Stimulated activated CD4-positive, alpha-beta T cell treated with anti-CD3 and anti-CD28 coated beads, Interleukin-2, amount 100 ng/mL, for 24 hours (primary cell): ENCODE data around the gene DHX8.

Source experiments
- DNase-seq, 2 donors: peaks; one replicate each; pipeline ENCODE4 v3.0.0-alpha.2; 2020

Gene DHX8

DNA sequence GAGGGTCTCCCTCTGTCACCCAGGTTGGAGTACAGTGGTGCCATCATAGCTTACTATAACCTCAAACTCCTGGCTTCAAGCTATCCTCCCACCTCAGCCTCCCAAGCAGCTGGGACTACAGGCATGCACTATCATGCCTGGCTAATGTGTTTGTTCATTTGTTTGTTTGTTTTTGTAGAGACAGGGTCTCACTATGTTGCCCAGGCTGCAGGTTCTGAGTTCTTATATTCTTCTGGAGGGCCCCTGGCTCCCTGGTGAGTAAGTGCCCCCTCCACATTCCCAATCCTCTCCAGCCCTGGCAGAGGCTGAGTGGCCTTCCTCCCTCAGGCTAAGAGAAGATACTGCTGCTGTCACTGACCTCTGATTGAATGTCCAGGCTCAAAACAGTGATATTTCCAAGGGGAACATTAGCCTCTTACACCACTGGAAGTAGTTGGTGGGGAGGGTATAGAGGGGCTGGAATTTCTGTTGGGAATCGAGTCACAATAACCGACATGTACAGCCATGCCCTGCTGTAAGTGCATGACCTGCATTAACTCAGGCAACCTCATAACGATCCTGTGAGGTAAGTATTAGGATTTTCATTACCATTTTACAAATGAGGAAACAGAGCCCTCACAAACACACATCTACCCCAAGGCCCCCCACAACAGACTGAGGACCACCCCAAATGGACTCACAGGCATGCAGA is 65.1 kb downstream of the DHX8 start:
- DNase-seq: no peak

DNA sequence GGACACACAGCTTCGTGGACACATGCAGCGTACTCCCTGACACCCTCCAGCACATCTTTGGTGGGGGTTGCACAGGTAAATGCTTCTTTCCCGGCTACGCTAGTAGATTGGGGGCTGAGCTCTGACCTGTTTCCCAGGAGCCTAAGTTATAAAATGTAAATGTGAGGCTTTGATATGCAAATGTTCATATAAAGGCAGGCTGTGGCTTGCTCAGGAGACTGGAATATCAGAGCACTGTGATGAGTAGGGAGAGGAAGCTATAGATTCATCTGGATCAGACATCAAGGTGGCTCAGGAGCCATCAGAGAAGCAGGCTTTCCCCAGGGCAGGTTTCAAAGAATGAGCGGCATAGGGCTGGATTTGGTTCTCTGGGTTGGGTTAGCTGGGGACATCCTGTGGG is 65.7 kb downstream of the DHX8 start:
- DNase-seq: no peak

DNA sequence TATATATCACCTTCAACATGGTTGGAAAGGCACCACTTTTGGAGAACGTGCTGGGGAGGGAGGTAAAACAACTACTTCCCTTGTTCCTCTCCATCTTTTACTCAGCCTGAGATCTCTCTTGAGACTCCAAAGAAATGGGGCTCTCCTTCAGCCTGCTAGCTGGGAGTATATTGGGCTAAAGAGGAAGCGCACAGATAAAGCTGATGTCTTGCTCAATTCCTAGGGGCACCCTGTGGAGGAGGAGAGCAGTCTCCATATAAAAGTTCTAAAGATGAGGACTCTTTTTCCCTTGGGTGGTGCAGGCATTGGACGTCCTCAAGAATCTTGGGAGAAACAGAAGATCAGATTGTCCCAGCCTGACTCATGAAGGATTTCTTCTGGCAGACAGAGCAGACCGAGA is 67.0 kb downstream of the DHX8 start:
- no peak for DNase-seq

- DNase-seq: no peak
Measured at GRCh38 chr17:43552229-43552837, 68.6 kb downstream of the DHX8 start.

DNA sequence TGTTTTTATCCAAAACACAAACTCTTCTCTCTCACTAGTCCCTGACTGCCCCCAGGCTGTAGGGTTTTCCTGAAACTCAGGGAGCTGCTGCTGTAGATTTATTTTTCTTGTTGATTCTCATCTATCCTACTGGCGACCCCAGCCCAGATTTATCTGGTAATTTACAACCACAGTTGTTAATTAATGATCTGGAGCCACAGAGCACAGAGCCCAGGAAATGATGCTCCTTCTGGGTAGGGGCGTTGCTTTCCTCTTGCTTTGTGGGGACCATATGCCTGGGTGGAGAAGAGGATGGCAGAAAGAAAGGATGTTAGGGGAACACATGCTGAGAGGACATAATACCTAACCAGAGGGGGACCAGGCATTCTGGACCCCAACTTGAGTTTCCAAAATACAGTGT is 69.8 kb downstream of the DHX8 start:
- DNase-seq: no peak

DNA sequence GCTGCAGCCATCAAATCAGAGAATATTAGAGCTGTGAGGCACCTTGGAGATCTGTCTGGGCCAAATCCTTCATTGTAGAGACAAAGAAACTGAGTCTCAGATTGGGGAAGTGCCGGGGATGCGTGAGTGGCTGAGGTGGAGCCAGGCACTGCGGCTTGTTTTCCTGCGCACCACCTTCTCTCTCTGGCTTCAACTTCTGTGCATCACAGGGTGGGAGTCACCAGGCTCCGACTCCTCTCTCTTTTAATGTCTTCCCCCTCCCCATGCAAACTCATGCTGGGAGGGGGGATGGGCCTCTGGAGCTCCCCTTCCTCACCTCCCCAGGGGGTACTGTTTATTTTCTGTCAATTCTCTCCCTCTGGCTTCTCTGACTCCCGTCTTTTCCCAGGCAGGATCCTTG is 71.1 kb downstream of the DHX8 start:
- DNase-seq: no peak

GRCh38 chr17:43556292-43556691 is 72.5 kb downstream of the DHX8 start:
- no peak for DNase-seq

GRCh38 chr17:43558805-43559160 is 75.0 kb downstream of the DHX8 start:
- DNase-seq: no peak

DNA sequence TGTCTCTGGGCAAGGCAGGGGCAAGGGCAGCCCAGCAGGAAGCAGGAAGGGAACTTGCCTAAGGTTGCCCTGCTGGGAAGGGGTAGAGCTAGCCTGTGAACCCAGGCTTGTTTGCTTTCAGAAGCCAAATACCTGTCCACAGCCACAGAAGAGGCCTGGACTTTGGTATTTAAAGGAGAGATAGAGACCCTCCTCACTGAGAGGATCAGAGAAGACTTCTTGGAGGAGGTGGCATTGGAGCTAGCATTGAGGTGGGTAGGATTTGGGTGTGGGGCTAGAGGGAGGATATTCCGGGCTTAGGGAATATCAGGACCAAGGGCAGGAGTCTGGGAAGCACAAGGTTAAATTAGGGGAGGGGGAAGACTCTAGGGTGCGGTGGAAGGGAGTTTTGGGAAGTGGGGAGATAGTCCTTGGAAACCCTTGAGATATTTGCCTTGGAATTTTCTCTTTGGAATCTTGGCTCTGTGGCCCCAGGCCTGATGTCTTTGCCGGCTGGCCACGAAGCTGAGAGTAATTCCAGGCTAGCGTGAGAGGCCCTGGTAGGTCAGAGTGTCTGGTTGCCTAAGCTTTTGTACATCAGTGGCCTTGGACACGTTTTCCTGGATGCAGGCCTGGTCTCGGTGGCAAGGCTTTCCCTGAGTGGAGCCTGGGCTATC is 75.5 kb downstream of the DHX8 start:
- no peak for DNase-seq

DNA sequence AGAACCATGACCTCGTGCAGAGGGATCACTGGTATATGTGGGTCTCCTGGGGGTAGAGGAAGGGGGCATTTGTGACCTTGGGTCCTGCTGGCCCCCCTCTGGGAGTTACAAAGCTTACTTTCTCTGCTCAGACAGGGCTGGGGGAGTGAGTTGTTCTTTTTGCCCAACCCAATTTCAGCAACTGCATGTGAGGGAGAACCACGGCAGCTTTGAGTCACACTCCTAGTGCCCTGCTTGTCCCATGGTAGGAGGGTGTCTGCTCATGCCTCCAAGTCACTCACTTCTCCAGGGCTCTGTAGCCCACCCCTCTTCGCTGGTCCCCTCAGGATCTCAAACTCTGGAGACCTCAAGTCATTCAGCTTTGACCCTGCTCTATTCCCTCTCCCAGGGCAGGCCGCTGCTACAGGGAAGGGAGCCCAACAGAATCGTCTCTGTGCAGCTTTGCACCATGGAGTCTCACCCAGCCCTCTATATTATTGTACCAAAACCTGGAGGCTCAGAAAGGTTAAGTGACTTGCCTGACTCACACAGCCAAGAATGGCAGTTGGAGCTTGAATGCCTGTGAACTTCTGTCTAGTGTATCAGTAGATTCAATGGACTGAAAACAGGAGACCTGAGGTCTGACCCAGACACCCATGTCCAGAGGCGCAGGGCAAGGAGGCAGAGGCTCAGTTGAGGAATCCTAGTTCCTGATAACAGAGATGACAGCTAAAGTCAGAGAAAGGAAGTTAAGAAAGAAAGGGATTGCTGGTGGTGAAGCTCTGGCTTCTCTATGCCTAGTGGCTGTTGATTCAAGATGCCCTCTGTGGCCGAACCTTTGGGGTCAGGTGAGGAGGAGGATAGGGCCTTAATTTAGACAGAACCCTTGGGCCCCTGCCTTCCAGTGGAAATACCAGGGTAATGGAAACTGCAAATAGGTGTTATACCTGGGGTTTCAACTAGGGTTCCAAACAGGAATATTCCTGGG is 77.0 kb downstream of the DHX8 start:
- no peak for DNase-seq

DNA sequence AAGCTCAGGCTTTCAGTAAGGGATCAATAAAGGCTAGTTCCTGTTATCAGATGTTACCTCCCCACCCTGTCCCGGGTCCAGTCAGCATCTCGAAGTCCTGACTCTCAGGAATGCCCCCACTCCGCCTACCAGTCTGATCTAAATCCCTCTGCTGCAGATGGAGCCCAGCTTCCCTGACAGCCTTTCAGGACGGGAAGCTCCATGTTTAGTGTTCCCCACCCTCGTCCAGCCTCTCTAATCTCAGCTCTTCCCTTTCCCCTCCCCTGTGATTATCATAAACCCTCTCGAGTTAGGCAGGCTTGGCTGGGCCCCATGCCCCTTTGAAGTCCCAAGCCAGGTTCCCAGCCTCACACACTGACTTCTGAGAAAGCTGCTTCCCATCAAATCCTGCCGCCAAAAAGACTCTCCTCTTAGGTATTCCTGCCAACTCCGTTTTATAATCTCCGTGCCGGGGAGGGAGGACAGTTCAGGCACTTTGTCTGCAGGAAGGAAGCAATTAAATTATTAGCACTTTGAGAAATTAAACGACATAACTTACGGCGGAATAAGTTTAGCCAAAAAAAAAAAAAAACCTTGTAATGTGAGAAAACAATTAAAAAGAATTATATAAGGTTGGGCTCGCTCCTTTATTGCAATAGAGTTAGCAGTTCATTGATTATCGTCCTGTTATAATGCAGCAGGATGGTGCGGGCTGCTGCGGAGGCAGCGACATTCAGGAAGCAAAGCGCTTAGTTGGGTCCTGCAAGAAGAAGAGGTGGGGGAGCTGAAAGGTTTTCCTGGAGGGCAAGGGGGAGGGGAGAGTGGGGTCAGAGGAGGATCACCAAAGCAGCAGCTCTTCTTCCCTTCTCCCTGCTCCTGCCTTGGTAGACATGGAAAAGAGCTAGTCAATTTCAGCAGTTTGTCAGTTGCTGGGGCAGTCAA is 79.2 kb downstream of the DHX8 start:
- no peak for DNase-seq

DNA sequence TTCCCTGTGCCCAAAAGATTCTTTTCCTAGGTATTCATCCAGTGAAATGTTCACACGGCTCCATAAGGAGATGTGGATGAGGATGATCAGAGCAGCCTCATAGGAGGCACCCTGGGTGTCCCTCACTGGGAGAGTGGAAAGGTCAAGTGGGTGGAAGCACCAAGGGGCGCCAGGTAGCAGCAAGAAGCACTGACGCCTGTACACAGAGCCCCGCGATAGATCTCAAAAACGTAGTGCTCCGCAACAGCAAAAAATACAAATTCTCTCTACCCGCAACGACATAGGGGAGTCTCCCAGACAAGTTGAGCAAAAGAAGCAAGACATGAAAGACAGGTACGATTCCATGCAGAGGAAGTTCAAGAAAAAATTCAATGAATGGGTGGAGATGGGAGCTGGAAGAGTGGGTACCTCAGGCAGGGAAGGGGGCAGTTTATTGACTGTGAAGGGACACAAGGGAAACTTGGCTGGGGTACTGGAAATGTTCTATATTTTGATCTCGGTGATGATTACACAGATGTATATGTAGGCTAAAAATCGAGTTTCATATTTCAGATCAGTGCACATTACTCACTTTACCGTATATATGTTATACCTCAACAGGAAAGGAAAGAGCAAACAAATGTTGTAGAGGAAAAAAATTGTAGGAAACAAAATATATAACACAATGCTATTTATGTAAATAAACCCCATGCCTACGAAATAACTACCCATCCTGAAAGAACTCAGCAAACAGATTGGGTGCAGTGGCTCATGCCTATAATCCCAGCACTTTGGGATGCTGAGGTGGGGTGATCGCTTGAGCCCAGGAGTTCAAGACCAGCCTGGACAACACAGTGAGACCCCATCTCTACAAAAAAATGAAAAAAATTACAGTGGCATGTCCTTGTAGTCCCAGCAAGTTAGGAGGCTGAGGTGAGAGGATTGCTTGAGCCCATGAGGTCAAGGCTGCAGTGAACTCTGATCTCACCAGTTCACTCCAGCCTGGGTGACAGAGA is 80.1 kb downstream of the DHX8 start:
- no peak for DNase-seq

DNA sequence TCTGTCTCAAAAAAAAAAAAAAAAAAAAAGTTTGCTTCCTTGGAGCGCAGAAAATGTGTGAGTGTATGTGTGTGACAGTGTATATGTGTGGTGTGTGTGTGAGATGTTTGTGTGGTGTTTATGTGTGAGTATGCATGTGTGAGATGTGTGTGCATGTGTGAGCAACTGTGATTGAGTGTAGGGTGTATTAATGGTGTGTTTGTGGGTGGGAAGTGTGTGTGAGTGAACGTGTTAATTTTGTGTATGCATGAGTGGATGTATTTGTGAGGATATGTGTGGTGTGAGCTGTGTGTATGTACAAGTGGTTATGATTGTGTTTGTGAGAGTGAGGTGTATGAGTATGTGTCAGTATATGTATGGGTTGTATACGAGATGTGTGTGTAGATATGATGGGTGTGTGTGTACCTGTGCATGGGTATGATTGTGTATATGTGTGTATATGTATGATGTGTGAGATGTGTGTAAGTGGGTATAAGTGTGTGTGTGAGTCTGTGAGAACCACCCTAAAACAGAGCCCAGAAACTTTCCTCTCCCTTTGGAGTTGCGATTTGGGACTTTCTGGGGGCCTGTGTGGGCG is 84.8 kb downstream of the DHX8 start:
- DNase-seq: no peak

DNA sequence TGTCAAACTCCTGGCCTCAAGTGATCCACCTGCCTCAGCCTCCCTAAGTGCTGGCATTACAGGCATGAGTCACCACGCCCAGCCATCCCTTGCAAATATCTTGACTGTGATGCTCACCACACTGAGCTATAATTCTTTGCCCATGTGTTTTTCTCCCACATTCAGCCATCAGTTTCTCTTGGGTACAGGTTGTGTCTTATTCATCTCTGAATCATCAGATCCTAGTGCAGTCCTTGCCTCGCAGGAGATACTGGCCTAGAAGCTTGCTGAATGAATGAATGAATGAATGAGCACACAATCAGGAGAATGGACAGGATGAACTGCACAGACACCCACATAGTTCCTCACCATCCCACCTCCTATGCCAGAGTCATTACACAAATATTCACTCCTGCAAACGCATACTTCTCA is 86.7 kb downstream of the DHX8 start:
- DNase-seq: no peak

GRCh38 chr17:43572368-43572980 is 88.7 kb downstream of the DHX8 start:
- no peak for DNase-seq

DNA sequence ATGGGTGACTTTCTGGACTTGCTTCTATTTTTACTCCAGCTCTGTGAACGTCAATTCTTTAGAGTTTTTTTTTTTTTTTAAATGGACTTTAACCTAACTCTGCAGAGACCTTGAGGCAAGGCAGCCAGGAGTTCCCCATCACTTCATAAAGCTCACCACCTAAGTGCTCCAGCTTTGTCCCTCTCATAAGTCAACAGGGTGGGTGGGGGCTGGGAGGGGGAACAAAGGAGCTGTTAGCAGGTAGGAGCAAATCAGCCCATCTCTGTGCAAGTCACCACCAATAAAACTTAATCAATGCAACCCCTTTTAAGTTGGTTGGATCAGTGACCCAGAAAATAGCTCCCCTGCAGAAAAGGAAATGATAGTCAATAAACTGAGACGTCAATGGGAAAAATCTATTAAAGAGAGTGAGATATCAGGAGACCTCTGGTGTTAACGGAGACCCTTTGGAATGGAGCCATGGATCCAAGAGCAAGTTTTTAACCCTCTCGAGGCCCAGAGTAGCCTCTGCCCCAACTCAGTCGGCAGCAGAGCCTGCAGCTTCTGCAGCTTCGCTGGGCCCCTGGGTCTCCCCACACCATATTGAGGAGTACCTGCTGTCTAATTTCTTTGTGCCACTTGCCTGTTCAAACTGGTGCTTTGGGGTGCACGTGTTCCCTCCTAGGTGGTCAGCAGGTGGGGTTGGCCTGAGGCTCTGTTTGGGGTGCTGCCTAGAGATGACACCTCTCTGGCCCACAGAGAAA is 90.0 kb downstream of the DHX8 start:
- DNase-seq: no peak

DNA sequence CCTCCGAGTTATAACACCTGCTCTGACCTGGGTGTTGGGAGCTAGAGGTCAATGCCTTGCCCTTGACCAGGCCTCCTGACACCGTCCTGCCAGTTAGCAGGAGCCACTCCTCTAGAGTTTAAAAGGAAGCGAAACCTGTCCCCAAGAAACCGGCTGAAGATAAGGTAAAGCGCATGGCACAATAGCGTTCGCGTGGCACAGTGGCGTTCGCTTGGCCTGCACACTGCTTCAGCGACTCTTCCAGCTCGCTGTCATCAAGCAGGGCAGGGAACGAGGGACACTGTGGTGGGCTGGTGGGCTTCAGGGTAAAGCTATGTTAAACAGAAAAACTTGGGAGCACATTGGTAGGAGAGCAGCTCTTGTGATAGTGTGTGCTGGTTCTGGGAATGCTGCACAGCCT is 90.6 kb downstream of the DHX8 start:
- no peak for DNase-seq

- DNase-seq: no peak
Measured at GRCh38 chr17:43574896-43575525, 91.2 kb downstream of the DHX8 start.
